HG03175 (cell line): ENCODE measurements around the gene RPP21.

Experiments
- ATAC-seq: cut with Tn5 transposase; IDR thresholded peaks from one replicate; pipeline ENCODE4 v1.9.1; 2021; ENCODE audit warnings: mild to moderate bottlenecking, moderate library complexity; ENCODE audit not compliant: unreplicated experiment

RPP21 gene

GRCh38 chr6:30344868-30345671 lies at the start of gene RPP21:
RPP21 (plus strand) TSS chr6:30345156; CDS start chr6:30345172, 16 bp downstream.
- ATAC-seq = peak; percentile 90

- no peak for ATAC-seq
Observed at GRCh38 chr6:30295837-30296236, 49.1 kb upstream of the RPP21 start.

DNA sequence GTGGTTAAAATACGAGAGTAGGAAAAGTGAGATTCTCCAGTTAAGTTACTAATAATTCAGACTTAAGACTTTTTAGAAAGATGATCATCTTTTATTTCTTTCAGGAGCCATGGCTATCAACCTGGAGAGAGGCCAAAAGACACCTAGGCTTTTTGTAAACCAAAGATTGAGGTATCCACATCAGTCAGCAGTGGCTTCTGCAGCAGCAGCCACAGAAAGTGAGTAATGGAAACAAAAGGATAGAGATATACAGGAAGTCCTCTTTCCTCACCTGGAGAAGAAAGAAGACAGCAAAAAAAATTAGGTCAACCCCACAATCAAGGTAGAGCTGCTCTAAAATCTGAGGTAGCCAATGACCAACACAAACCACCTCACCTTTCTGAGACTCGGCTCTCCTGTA lies 41.0 kb upstream of the RPP21 start:
- no peak for ATAC-seq

GRCh38 chr6:30311101-30311500 lies 33.9 kb upstream of the RPP21 start:
- ATAC-seq = no peak

GRCh38 chr6:30311671-30312070 lies 33.3 kb upstream of the RPP21 start:
- ATAC-seq = no peak

GRCh38 chr6:30312266-30312665 lies 32.7 kb upstream of the RPP21 start:
- ATAC-seq = no peak

DNA sequence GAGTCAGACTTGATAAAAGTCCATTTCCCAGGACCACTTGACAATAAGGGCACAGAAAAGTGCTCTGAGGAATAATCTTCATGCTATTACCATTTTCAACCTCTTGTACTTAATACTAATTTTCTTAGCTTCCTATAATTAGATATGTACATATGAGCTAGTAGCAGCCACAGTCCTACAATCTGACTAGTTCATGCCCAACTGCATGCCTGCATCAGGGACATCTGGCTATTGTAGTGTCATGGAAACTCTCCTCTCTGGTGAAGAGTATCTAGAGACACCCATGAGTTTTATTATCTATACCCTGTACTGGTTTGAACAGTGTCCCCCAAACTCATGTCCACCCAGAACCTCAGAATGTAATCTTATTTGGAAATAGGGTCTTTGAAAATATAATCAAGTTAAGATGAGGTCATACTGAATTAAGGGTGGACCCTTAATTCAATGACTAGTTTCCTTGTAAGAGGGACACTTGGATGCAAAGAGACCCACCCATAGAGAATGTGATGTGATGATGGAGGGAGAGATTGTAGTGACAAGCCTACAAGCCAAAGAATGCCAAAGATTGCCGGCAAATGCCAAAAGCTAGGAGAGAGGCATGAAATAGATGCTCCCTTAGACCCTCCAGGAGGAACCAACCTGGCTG lies 32.2 kb upstream of the RPP21 start:
- ATAC-seq = no peak

- no peak for ATAC-seq
Observed at GRCh38 chr6:30315156-30315555, 29.8 kb upstream of the RPP21 start.

GRCh38 chr6:30317913-30318589 lies 26.9 kb upstream of the RPP21 start:
- no peak for ATAC-seq

- ATAC-seq = no peak
Observed at GRCh38 chr6:30319146-30319835, 25.7 kb upstream of the RPP21 start.

- ATAC-seq = no peak
Observed at GRCh38 chr6:30321692-30322388, 23.1 kb upstream of the RPP21 start.

DNA sequence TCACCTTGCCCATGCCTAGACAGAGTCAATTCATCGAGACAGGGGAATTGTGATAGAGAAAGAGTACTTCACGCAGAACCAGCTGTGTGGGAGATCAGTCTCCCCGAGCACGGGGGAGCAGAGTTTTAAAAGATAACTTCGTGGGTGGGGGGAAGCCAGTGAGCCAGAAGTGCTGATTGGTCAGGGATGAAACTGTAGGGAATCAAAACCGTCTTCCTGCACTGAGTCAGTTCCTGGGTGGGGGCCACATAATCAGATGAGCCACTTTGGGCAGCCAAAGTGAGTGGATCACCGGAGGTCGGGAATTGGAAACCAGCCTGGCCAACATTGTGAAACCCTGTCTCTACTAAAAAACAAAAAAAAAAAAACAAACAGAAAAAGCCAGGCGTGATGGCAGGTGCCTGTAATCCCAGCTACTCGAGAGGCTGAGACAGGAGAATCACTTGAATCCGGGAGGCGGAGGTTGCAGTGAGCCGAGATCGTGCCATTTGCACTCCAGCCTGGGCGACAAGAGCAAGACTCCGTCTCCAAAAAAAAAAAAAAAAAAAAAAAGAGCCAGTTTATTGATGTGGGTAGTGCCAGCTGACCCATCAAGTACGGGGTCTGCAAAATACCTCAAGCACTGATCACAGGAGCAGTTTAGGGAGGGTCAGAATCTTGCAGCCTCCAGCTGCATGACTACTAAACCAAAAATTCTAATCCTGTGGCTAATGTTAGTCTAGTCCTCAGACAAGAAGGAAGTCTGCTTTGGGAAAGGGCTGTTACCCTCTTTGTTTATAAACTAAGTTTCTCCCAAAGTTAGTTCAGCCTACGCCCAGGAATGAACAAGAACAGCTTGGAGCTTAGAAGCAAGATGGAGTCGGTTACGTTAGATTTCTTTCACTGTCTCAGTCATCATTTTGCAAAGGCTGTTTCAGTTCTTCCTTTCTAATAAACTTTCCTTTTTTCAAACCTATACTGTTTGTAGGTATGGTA lies 22.1 kb upstream of the RPP21 start:
- ATAC-seq = no peak

GRCh38 chr6:30323806-30324205 lies 21.1 kb upstream of the RPP21 start:
- no peak for ATAC-seq

- ATAC-seq = peak; percentile 44
Observed at GRCh38 chr6:30325150-30325872, 19.6 kb upstream of the RPP21 start.

- peak; percentile 43 for ATAC-seq
Observed at GRCh38 chr6:30325873-30326525, 19.0 kb upstream of the RPP21 start.

DNA sequence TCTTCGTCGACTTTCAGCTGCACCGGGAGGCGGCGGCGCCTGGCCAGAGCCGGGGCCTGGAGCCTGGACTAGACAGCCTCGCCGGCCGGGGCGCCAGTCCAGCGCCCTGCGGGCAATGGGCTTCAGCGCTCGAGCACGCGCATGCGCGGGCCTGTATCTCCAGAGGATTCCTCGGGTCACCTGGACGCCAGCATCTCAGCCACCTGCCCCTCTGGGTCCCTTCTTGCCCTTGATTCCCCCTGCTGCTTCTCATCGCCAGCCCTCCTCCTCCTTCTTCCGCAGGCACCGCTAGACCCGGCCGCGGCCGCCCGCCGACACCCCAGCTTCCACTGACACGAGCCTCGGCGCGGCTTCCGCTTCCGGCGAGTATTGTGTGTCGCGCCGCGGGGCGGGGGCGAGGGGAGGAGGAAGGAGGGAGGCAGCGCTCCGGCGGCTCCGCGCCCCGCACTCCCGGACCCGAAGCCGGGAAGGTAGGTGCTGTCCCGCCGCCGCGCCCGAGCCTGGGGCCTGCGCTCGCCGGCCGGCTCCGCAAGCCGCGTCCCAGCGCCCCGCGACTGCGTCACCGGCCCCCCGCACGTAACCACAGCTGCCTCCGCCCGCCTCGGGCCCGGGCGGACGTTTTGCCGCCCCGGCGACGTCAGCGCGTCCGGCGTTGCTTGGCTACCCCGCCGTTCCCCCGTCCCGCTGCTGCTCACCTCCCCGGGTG lies 18.3 kb upstream of the RPP21 start, which contains the start of gene TRIM39:
TSS of gene TRIM39 (plus strand) at position 402 of the 706 bp plus-strand sequence. CDS start 2,391 bp downstream, outside the sequence.
- peak; percentile 65 for ATAC-seq

DNA sequence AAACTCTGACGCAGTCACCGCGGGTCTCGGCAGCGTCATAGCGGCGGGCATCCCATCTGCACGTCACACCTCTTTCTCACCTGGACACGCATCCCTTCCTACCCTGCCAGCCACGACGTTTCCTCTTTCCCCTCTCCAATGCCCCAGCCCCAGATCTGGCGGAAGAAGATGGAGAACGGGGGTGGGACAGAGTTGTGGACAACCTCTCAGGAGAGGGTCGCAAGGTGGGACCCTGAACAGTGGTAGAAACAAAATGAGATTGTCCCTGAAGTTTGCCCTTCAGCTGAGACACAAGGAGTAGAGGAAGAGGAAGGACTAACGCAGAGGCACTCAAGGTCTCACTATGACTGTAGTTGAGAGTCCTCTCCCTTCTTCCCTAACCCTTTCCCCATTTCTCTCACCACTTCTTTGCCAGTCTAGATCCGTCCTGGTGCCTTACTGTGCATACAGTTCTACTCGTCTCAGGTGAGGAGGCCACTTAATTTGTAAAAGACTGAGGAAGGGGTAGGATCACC lies 17.7 kb upstream of the RPP21 start:
- ATAC-seq = no peak
